Measurements from ENCODE around the gene IFRD1. TPM values are rescaled to one million over a fixed set of nuclear protein-coding genes. Genes with fewer than 3 reads are reported as not detected.

The IFRD1 gene
- total RNA-seq, 4 donors from 2014 or later = 88.5 to 99.4 (median 92.7) TPM

- TF ChIP-seq CTCF (IDR thresholded peaks at IDR 0.05; ENCODE audit: low read depth) = no peak
Measured at GRCh38 chr7:112449353-112449752, 907 bp upstream of the IFRD1 start.

GRCh38 chr7:112450807-112451761 lies 824 bp downstream of the IFRD1 start:
- TF ChIP-seq CTCF (IDR thresholded peaks at IDR 0.05; ENCODE audit: low read depth) = no peak

- TF ChIP-seq CTCF (IDR thresholded peaks at IDR 0.05; ENCODE audit: low read depth) = no peak
Measured at GRCh38 chr7:112452102-112452888, 2.0 kb downstream of the IFRD1 start.

GRCh38 chr7:112453505-112454171 lies 3.4 kb downstream of the IFRD1 start:
- no peak for TF ChIP-seq CTCF (IDR thresholded peaks at IDR 0.05; ENCODE audit: low read depth)

- no peak for TF ChIP-seq CTCF (IDR thresholded peaks at IDR 0.05; ENCODE audit: low read depth)
Measured at GRCh38 chr7:112459645-112460044, 9.4 kb downstream of the IFRD1 start.

- no peak for TF ChIP-seq CTCF (IDR thresholded peaks at IDR 0.05; ENCODE audit: low read depth)
Measured at GRCh38 chr7:112462236-112462635, 12.0 kb downstream of the IFRD1 start.

Measured in subcutaneous adipose tissue (tissue), 4 donors.